Fibroblast of skin of right biceps (primary cell): ENCODE data around the gene PIK3R1.
A peak's percentile ranks its signal among the peaks of the same experiment; 100 is the strongest.
"Not testable (repeated sequence)": the region's sequence is repeated elsewhere in the genome, so short reads cannot be mapped to it uniquely, and the experiment has no call there.

ENCODE experiments used
- DNase-seq: peaks from one replicate; pipeline ENCODE4 v3.0.0-alpha.2; 2013

Gene PIK3R1

GRCh38 chr5:68227532-68228160 lies 12.1 kb downstream of the PIK3R1 start:
- no peak for DNase-seq

- no peak for DNase-seq
Measured at GRCh38 chr5:68229416-68229815, 13.9 kb downstream of the PIK3R1 start.

GRCh38 chr5:68230285-68230684 lies 14.7 kb downstream of the PIK3R1 start:
- DNase-seq: no peak

- DNase-seq: no peak
Measured at GRCh38 chr5:68231414-68232076, 16.0 kb downstream of the PIK3R1 start.

GRCh38 chr5:68232277-68232676 lies 16.7 kb downstream of the PIK3R1 start:
- DNase-seq: no peak

- DNase-seq: no peak
Measured at GRCh38 chr5:68233075-68233474, 17.5 kb downstream of the PIK3R1 start.

GRCh38 chr5:68235229-68235628 lies 19.7 kb downstream of the PIK3R1 start:
- DNase-seq: not testable (repeated sequence)

- no peak for DNase-seq
Measured at GRCh38 chr5:68237715-68238114, 22.2 kb downstream of the PIK3R1 start.

GRCh38 chr5:68239487-68239886 lies 23.9 kb downstream of the PIK3R1 start:
- peak; percentile 83 for DNase-seq

GRCh38 chr5:68240202-68240601 lies 24.6 kb downstream of the PIK3R1 start:
- no peak for DNase-seq

GRCh38 chr5:68240771-68241170 lies 25.2 kb downstream of the PIK3R1 start:
- DNase-seq: no peak

GRCh38 chr5:68242743-68243142 lies 27.2 kb downstream of the PIK3R1 start:
- peak; percentile 70 for DNase-seq

- DNase-seq: no peak
Measured at GRCh38 chr5:68243251-68243650, 27.7 kb downstream of the PIK3R1 start.

GRCh38 chr5:68243681-68244080 lies 28.1 kb downstream of the PIK3R1 start:
- DNase-seq: no peak

GRCh38 chr5:68245319-68245718 lies 29.8 kb downstream of the PIK3R1 start:
- DNase-seq: no peak

GRCh38 chr5:68246802-68247201 lies 31.2 kb downstream of the PIK3R1 start:
- DNase-seq: no peak

- no peak for DNase-seq
Measured at GRCh38 chr5:68247627-68248026, 32.1 kb downstream of the PIK3R1 start.

- no peak for DNase-seq
Measured at GRCh38 chr5:68248896-68249295, 33.3 kb downstream of the PIK3R1 start.

- DNase-seq: no peak
Measured at GRCh38 chr5:68249520-68249919, 34.0 kb downstream of the PIK3R1 start.

- DNase-seq: no peak
Measured at GRCh38 chr5:68250661-68251298, 35.2 kb downstream of the PIK3R1 start.

- peak; percentile 60 for DNase-seq
Measured at GRCh38 chr5:68251386-68251785, 35.8 kb downstream of the PIK3R1 start.

GRCh38 chr5:68251804-68252522 lies 36.4 kb downstream of the PIK3R1 start:
- DNase-seq: peak; percentile 69
